ENCODE data around the gene MAP1LC3B2.

GRCh38 chr12:116601933-116602810 lies 43.0 kb downstream of the MAP1LC3B2 start:
- TF ChIP-seq, protein P1, sequence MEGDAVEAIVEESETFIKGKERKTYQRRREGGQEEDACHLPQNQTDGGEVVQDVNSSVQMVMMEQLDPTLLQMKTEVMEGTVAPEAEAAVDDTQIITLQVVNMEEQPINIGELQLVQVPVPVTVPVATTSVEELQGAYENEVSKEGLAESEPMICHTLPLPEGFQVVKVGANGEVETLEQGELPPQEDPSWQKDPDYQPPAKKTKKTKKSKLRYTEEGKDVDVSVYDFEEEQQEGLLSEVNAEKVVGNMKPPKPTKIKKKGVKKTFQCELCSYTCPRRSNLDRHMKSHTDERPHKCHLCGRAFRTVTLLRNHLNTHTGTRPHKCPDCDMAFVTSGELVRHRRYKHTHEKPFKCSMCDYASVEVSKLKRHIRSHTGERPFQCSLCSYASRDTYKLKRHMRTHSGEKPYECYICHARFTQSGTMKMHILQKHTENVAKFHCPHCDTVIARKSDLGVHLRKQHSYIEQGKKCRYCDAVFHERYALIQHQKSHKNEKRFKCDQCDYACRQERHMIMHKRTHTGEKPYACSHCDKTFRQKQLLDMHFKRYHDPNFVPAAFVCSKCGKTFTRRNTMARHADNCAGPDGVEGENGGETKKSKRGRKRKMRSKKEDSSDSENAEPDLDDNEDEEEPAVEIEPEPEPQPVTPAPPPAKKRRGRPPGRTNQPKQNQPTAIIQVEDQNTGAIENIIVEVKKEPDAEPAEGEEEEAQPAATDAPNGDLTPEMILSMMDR (conservative IDR thresholded peaks at IDR 0.05 in 1 of 2, IDR thresholded peaks at IDR 0.05 in 1 of 2; ENCODE audit: extremely low read depth in 1 of 2, insufficient read depth in 1 of 2, low read depth in 1 of 2, low read length in 2 of 2) = no peak
- TF ChIP-seq EZH2 (IDR thresholded peaks at IDR 0.05; ENCODE audit: borderline replicate concordance, low read length) = no peak
